Stimulated activated CD4-positive, alpha-beta T cell treated with anti-CD3 and anti-CD28 coated beads, Interleukin-15, amount 100 ng/mL, for 48 hours (primary cell): ENCODE data around the gene TPBGL.

Experiments used
- DNase-seq, 2 donors: peaks; one replicate each; pipeline ENCODE4 v3.0.0-alpha.2; 2020; ENCODE audit warnings: low read depth in 2 of 2

Gene TPBGL

GRCh38 chr11:75246006-75246670 is 5.6 kb downstream of the TPBGL start:
- DNase-seq = no peak

GRCh38 chr11:75246671-75247350 is 6.2 kb downstream of the TPBGL start:
- no peak for DNase-seq

- no peak for DNase-seq
Observed at GRCh38 chr11:75248924-75249256, 8.3 kb downstream of the TPBGL start.

- DNase-seq = no peak
Observed at GRCh38 chr11:75249704-75250103, 9.1 kb downstream of the TPBGL start.

DNA sequence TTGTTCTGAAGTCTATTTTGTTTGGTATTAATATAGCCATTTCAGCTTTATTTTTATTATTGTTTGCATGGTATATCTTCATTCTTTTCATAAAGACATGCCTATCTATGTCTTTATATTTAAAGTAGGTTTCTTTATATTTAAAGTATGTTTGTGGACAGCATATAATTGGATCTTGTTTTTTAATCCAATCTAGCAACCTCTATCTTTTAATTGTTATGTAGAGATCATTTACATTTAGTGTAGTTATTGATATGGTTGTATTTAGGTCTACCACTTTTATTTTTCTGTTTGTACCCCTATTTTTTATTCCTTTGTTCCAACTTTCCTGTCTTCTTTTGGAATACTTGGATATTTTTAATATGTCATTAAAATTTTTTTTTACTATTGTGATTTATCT is 13.8 kb downstream of the TPBGL start:
- DNase-seq = no peak

- no peak for DNase-seq
Observed at GRCh38 chr11:75260396-75261170, 20.0 kb downstream of the TPBGL start.

GRCh38 chr11:75261902-75262361 is 21.4 kb downstream of the TPBGL start:
- DNase-seq = no peak

GRCh38 chr11:75262436-75262835 is 21.9 kb downstream of the TPBGL start:
- no peak for DNase-seq

GRCh38 chr11:75262961-75263852 is 22.6 kb downstream of the TPBGL start:
- no peak for DNase-seq

DNA sequence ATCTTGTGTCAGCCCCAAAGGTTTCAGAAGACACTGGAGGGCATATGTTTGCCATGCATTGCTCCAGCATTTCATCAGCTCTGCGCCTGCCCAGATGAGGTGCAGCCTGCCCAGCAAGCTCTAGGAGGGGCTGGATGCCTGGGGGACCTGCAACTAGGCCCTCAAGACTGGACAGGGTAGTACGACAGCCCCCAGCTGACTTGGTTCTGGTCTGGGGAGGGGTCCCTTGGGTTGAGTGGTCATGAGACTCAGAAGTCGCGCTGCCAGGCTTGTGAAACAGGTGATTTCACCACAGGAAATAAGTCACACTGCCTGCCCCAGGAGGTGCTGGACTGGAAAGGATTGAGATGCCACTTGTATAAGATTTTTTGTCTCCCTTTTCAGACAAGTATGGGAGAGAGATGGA is 23.4 kb downstream of the TPBGL start:
- no peak for DNase-seq

- DNase-seq = no peak
Observed at GRCh38 chr11:75264356-75264755, 23.8 kb downstream of the TPBGL start.

DNA sequence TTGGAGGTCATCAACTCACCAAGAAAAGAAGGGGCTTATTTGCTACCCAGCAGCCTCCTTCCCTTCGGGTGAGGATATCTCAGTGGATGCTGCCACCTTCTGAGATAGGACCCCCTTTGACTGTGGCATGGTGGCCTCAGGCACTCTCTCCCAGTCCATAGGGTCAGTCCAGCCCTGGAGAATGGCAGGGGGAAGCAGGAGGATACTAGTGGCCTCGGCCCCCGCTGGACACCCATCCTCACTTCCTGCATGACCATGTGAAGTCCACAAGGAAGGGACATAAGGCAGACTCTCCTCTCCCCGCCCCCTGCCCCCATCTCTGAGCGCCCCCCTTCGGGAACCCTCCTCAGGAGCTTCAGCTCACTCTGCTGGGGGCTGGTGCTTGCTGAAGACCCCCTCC is 24.4 kb downstream of the TPBGL start:
- DNase-seq = no peak

DNA sequence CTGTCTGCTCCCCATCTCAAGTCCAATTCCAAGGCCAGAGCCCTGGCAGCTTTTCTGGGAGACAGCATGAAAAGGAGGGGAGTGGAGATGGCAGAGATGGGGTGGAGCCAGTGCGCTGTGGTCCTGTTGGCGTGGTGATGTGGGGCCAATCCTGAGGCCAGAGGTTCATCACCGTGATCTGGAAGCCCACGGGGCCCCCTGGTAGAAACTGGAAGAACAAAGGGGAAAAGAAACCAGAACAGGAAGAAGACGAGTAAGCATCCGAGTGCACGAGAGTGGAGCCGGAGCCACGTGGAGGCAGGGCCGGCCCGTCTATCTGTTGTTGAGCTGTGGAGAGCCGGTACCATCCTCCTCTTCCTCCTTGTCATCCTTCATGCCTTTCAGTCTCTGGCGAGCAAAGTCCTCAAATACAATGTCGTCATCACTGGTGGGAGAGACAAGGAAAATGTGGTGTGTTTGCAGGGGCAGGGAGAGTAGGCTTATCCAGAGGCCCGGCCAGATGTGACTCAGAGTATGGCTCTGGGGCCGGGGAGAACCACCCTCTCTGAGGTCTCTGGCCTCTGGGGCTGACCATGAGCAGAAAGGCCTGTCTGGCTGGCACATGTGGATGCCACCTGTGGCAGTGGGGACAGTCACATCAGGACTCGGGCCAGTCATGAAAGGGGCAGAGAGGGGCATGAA is 25.4 kb downstream of the TPBGL start:
- no peak for DNase-seq

DNA sequence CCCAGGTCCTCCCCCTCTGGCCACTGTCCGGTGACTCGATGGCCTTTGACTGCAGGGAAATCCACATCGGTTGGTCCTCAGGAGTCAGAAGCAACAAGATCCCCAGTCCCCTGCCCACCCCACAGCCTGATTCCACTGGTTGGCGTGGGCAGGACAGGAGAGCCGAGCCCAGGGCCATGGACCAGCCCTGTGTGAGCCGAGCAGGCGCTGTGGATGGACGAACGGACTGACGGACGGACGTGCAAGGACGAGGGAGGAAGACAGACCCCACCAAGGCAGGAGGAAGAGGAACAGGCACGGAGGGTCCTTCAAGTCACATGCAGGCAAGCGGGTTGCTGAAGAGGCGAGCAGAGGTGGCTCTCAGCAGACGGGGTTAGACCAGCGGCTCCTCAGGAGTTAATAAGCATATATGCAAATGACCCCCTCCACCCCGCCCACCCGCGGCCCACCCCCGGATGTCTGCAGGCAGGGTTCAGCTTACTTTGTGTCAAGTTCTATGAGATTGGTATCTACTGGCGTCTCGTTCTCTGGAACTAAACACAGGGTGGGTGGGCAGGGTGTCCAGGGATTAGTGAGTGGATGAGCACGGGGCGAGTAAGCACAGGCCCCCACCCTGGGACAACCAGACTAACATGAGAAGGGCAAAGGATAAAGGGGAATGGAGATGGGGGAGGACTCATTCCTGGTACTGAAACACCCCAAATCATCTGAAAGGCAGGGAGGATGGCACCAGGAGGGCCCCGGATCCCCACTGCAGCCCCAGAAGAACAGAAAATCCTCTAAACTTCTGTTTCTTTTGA is 26.8 kb downstream of the TPBGL start:
- DNase-seq = no peak

DNA sequence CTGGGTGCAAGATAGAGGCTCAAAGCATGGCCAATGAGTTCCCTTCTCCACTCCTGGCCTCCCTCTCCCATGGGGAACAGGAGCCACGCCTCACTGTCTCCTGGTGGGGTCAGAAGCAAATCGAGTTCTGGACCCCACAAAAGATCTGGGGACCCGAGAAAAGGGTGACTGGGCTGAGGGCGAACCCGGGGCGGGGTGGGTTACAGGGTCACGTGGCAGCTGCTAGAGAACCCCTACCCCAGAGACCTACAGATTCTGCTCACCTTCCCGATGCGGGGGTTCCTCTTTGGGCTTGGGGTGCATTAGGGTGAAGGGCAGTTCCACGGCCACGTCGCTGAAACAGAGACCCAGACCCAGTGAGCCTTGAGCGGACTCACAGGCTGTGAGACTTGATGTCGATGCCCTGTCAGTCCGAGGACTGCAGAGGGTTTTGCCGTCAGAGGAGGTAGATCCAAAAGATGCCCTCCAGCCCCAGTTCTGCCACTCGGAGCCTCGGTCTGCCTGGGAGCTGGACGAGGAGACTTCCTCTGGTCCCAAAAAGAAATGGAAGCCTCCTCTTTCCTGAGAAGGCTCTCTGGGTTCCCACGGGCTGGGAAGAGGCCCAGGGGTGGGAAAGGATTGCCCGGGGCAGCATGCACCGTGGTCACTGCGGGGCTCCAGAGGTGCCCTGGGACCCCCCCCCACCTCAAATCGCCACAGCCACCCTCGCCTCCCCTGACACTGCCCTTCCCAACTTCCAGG is 28.2 kb downstream of the TPBGL start:
- DNase-seq = no peak

DNA sequence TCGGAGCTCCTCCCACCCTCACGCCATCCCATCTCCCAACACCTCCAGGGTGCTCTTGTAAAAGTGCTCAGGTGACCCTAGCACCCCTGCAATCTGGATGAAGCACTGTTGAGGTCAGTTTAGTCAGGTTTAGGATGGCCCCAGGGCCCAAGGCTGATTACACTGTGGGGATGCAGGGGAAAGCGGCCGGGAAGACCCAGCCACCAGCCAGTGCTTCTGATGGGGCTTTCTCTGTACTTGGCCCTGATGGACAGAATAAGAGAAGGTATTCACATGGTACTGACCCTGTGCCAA is 28.7 kb downstream of the TPBGL start:
- DNase-seq = no peak

- no peak for DNase-seq
Observed at GRCh38 chr11:75269896-75270295, 29.3 kb downstream of the TPBGL start.

DNA sequence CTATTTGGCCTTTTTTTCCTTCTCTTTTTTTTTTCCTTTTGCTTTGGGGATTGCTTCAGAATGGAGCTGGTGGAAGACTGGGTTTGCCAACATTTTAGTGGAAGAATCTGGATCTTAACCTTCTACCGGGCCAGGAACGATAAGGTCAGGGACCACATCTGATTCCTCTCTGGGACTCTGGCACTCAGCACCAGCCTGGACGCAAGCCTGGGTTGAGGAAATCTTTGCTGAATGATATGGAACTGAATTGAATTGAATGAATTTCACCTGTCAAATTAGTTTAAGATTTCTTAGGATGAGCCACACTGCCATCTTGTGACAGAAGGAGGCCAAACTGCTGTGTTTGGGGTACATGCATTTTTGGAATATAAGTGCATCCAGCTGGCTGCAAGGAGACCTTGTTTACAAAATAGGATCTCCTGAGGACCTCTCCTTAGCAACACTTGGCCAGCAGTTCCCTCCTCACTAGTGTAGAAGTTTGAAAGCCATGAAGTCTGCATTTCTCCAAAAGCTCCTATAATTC is 30.4 kb downstream of the TPBGL start:
- DNase-seq = no peak

- DNase-seq = no peak
Observed at GRCh38 chr11:75271730-75272129, 31.2 kb downstream of the TPBGL start.

GRCh38 chr11:75272391-75272790 is 31.8 kb downstream of the TPBGL start:
- DNase-seq = no peak
